MM.1S (cell line): ENCODE measurements around the gene CD6.

ENCODE experiments used
- DNase-seq: peaks from one replicate; pipeline ENCODE4 v3.0.0-alpha.2; 2015
- H2AFZ ChIP-seq: fragments of 300-600 bp; sonication (generic); 2 replicates; pipeline ENCODE4 v1.6.0; 2016; ENCODE audit warnings: antibody characterized with exemption, low read length
- H3F3A ChIP-seq: fragments of 300-600 bp; sonication (generic); 2 replicates; pipeline ENCODE4 v1.6.1; 2016; ENCODE audit warnings: mild to moderate bottlenecking, antibody characterized with exemption, low read length, moderate library complexity, mixed read lengths; ENCODE audit not compliant: insufficient read depth
- H3K27ac ChIP-seq: fragments of 300-600 bp; sonication (generic); 2 replicates; pipeline ENCODE4 v1.5.1; 2016; ENCODE audit warnings: mild to moderate bottlenecking, low read length
- H3K27me3 ChIP-seq: fragments of 300-600 bp; sonication (generic); replicated peaks from 2 replicates; pipeline ENCODE4 v1.6.0; 2016; ENCODE audit warnings: low read length; ENCODE audit not compliant: insufficient read depth
- H3K36me3 ChIP-seq: fragments of 300-600 bp; sonication (generic); replicated peaks from 2 replicates; pipeline ENCODE4 v1.6.1; 2016; ENCODE audit warnings: mild to moderate bottlenecking, low read length, mixed read lengths; ENCODE audit not compliant: insufficient read depth
- H3K4me1 ChIP-seq: fragments of 300-600 bp; sonication (generic); 2 replicates; pipeline ENCODE4 v1.6.1; 2016; ENCODE audit warnings: low read length, mixed read lengths
- H3K4me2 ChIP-seq: fragments of 300-600 bp; sonication (generic); 2 replicates; pipeline ENCODE4 v1.6.0; 2016; ENCODE audit warnings: low read depth, low read length
- H3K4me3 ChIP-seq: fragments of 300-600 bp; sonication (generic); 2 replicates; pipeline ENCODE4 v1.5.1; 2016; ENCODE audit warnings: low read length, mixed read lengths
- H3K79me2 ChIP-seq: fragments of 300-600 bp; sonication (generic); 2 replicates; pipeline ENCODE4 v1.6.1; 2016; ENCODE audit warnings: mixed run types, low read length, mixed read lengths
- H3K9ac ChIP-seq: fragments of 300-600 bp; sonication (generic); 2 replicates; pipeline ENCODE4 v1.6.1; 2016; ENCODE audit warnings: low read length, mixed read lengths
- H3K9me2 ChIP-seq: fragments of 300-600 bp; sonication (generic); replicated peaks from 2 replicates; pipeline ENCODE4 v1.6.1; 2016; ENCODE audit warnings: mild to moderate bottlenecking, low read length, mixed read lengths; ENCODE audit not compliant: insufficient read depth
- H3K9me3 ChIP-seq: fragments of 300-600 bp; sonication (generic); replicated peaks from 2 replicates; pipeline ENCODE4 v1.6.1; 2016; ENCODE audit warnings: mild to moderate bottlenecking, low read length, mixed read lengths; ENCODE audit not compliant: insufficient read depth
- H4K20me1 ChIP-seq: fragments of 300-600 bp; sonication (generic); 2 replicates; pipeline ENCODE4 v1.6.1; 2016; ENCODE audit warnings: mild to moderate bottlenecking, low read length, moderate library complexity, mixed read lengths; ENCODE audit not compliant: insufficient read depth
- CTCF ChIP-seq: fragments of 300-600 bp; sonication (generic); IDR thresholded peaks from 2 replicates; pipeline ENCODE4 v1.5.1; 2016; ENCODE audit warnings: antibody characterized with exemption, low read length, mixed read lengths
- EZH2 ChIP-seq: fragments of 300-600 bp; sonication (generic); optimal IDR thresholded peaks from 2 replicates; pipeline ENCODE3; 2017; ENCODE audit warnings: low read depth, mild to moderate bottlenecking, antibody characterized with exemption, low read length, mixed read lengths
- EZH2phosphoT487 ChIP-seq: fragments of 300-600 bp; sonication (generic); IDR thresholded peaks from 2 replicates; pipeline ENCODE4 v1.6.1; 2018; ENCODE audit warnings: antibody characterized with exemption, low read length

Gene CD6

GRCh38 chr11:61068581-61068980 is 97.1 kb downstream of the CD6 start:
- H3K4me3 ChIP-seq, result no peak overlapping the region
- no peak overlapping the region for H3K27ac ChIP-seq
- TF ChIP-seq EZH2 (no peak), EZH2phosphoT487 (no peak), CTCF (no peak)
- no peak overlapping the region for H3K9ac ChIP-seq
- H3F3A ChIP-seq, result no peaks in the 10 kb centered on the region
- H3K36me3 ChIP-seq, result no peaks in the 10 kb centered on the region
- no peaks in the 10 kb centered on the region for H3K27me3 ChIP-seq
- no peaks in the 10 kb centered on the region for H3K9me3 ChIP-seq
- no peaks in the 10 kb centered on the region for H3K79me2 ChIP-seq
- H4K20me1 ChIP-seq, result no peaks in the 10 kb centered on the region
- H2AFZ ChIP-seq, result no peak overlapping the region
- H3K9me2 ChIP-seq, result no peaks in the 10 kb centered on the region
- no peak for DNase-seq
- H3K4me2 ChIP-seq, result no peak overlapping the region
- no peaks in the 10 kb centered on the region for H3K4me1 ChIP-seq

- no peak overlapping the region for H3K27ac ChIP-seq
- no peak overlapping the region for H3K4me3 ChIP-seq
- no peaks in the 10 kb centered on the region for H3K4me1 ChIP-seq
- no peaks in the 10 kb centered on the region for H3K36me3 ChIP-seq
- DNase-seq, result no peak
- H3K79me2 ChIP-seq, result no peaks in the 10 kb centered on the region
- no peaks in the 10 kb centered on the region for H3F3A ChIP-seq
- H3K9me3 ChIP-seq, result no peaks in the 10 kb centered on the region
- H3K9me2 ChIP-seq, result no peaks in the 10 kb centered on the region
- no peaks in the 10 kb centered on the region for H4K20me1 ChIP-seq
- TF ChIP-seq CTCF (no peak), EZH2 (no peak), EZH2phosphoT487 (no peak)
- no peak overlapping the region for H3K4me2 ChIP-seq
- H3K27me3 ChIP-seq, result no peaks in the 10 kb centered on the region
- no peak overlapping the region for H2AFZ ChIP-seq
- no peak overlapping the region for H3K9ac ChIP-seq
These were observed 97.9 kb downstream of the CD6 start for GRCh38 chr11:61069427-61069826.
